Heart right ventricle (tissue), 16 donors: ENCODE measurements around the gene QRFP. TPM values are rescaled to one million over a fixed set of nuclear protein-coding genes. Genes with fewer than 3 reads are reported as not detected.

Experiments
- ATAC-seq, 8 donors: fragments of 200-7000 bp; cut with Tn5 transposase; one replicate each; pipeline ENCODE4 v1.9.1; 2020; ENCODE audit warnings: mild to moderate bottlenecking in 8 of 8, moderate library complexity in 8 of 8, moderate number of reproducible peaks in 1 of 8
- DNase-seq, 2 donors: peaks; one replicate each; pipeline ENCODE4 v3.0.0-alpha.2; 2020
- H3K27ac ChIP-seq, 10 donors: fragments of 200-600 bp; sonication (generic) in 2 of 10; one replicate each; pipeline versions ENCODE4 v1.5.0 to v1.8.0; 2020 to 2022; ENCODE audit warnings: mild to moderate bottlenecking in 3 of 10
- H3K27me3 ChIP-seq, 7 donors: fragments of 200-600 bp; one replicate each; pipeline ENCODE4 v1.8.0; 2021 to 2022; ENCODE audit warnings: mild to moderate bottlenecking in 2 of 7
- H3K36me3 ChIP-seq, 9 donors: fragments of 200-600 bp; sonication (generic) in 1 of 9; one replicate each; pipeline versions ENCODE4 v1.5.0 to v1.8.0; 2020 to 2022; ENCODE audit warnings: mild to moderate bottlenecking in 2 of 9
- H3K4me1 ChIP-seq, 9 donors: fragments of 200-600 bp; sonication (generic) in 1 of 9; one replicate each; pipeline versions ENCODE4 v1.5.0 to v1.8.0; 2020 to 2022; ENCODE audit warnings: mild to moderate bottlenecking in 4 of 9
- H3K4me3 ChIP-seq, 10 donors: fragments of 200-600 bp; sonication (generic) in 2 of 10; one replicate each; pipeline versions ENCODE4 v1.5.0 to v1.8.0; 2020 to 2022; ENCODE audit warnings: mild to moderate bottlenecking in 7 of 10, moderate library complexity in 2 of 10
- H3K9me3 ChIP-seq, 11 donors: fragments of 200-600 bp in 10 of 11; sonication (generic) in 2 of 11; one replicate each; pipeline versions ENCODE4 v1.5.0 to v1.8.0; 2013 to 2022; ENCODE audit warnings: mild to moderate bottlenecking in 2 of 11, control low read depth in 1 of 11, moderate library complexity in 1 of 11
- CTCF ChIP-seq, 9 donors: fragments of 200-600 bp; sonication (generic) in 2 of 9; IDR thresholded peaks; one replicate each; pipeline versions ENCODE4 v1.5.0 to v1.8.0; 2021 to 2022; ENCODE audit warnings: antibody characterized with exemption in 9 of 9, mild to moderate bottlenecking in 5 of 9, moderate library complexity in 1 of 9
- whole genome bisulfite sequencing, 2 donors: extraction: QIAGEN DNeasy Blood & Tissue Kit; methylation state at CpG; one replicate each; pipeline ENCODE4 v1.1.7; 2013; ENCODE audit warnings: inconsistent platforms in 1 of 2; 5-methylcytosine and 5-hydroxymethylcytosine counted together
- intact Hi-C, 10 donors: fragments of 100-400 bp; cut with DNase I; formaldehyde crosslinking; loops; one replicate each; pipeline versions ENCODE4 v1.11.1 to v1.14.2; 2022
- polyA plus RNA-seq, 2 donors: library from polyadenylated mRNA; stranded (reverse); fragments of 200-250 nt; gene quantifications; one replicate each; pipeline ENCODE4 v1.2.3, GENCODE V29; 2013
- total RNA-seq, 10 donors: library from RNA; stranded (reverse); fragmentation: NEBNext Ultra II Directional in 3 of 10; extraction: Animal tissue kit (Norgen Biotek cat#: 25700) in 3 of 10; gene quantifications; one replicate each; pipeline versions ENCODE4 v1.2.1 to v1.2.4, GENCODE V29; 2021 to 2023
- donor health status: Arrhythmogenic right ventricular cardiomyopathy.
- donor health status: ischemic (EF 13 %, LVEDD 7.1; RV severe dilation, severe dysfunction).
- donor health status: healthy with polysubstance abuse.
- donor health status: DM: no; HTN: yes; CAD: no.
- donor health status: DM: no; HTN: no; CAD: no.
- donor health status: ischemic (EF 25% LVEDD 6.9; RV normal size, moderate dysfunction).
- donor health status: ischemic (EF 25% LVEDD 5.7; RV mildly dilated, moderate dysfunction).
- donor health status: healthy.
- donor health status: DM: yes; HTN: yes; CAD: no.
- donor health status: Ischemic cardiomyopathy.
- donor health status: ischemic (EF 35%, LVEDD 5.7; RV mildly dilated, moderate dysfunction).
- donor health status: nonischemic (EF 11% LVEDD 7.7; RV severe dilation, severe dysfunction).
- donor health status: DM: yes; HTN: yes; CAD: no.
- donor health status: PGD.
- donor health status: ischemic (EF 29% LVEDD 5.4; RV normal size, mild dysfunction).
- donor health status: nonischemic (EF 23%, LVEDD 6.1; RV moderate dilation, normal function).

QRFP gene
- total and polyA plus RNA-seq, 12 donors: 0.06 TPM; not detected in 11

- H3K27me3 ChIP-seq: peaks cover 0 to 13% (median 5%) of the 10 kb centered on the region in 7 donors
- H3K4me1 ChIP-seq: peaks cover 4 to 42% (median 17%) of the 10 kb centered on the region in 9 donors
- H3K4me3 ChIP-seq: no peak overlapping the region
- peaks cover 0 to 38% (median 13%) of the 10 kb centered on the region in 9 donors for H3K36me3 ChIP-seq
- H3K9me3 ChIP-seq: no peaks in the 10 kb centered on the region
- 68 to 84% methylated on average over 7 of the region's 7 CpGs for WGBS, 2 donors
- TF ChIP-seq CTCF (IDR thresholded peaks at IDR 0.05): no peak
- intact Hi-C loops: no loop called here
- ATAC-seq: no peak
- DNase-seq: no peak
- no peak overlapping the region for H3K27ac ChIP-seq
Measured at GRCh38 chr9:130894546-130894945, 2.1 kb downstream of the QRFP start.

- H3K4me1 ChIP-seq: peaks cover 4 to 42% (median 17%) of the 10 kb centered on the region in 9 donors
- H3K27me3 ChIP-seq: peaks cover 0 to 10% (median 0%) of the 10 kb centered on the region in 7 donors
- no peaks in the 10 kb centered on the region for H3K9me3 ChIP-seq
- 59 to 71% methylated on average over 34 of the region's 34 CpGs for WGBS, 2 donors
- ATAC-seq (peak; percentile 9 to 73 (median 64)), DNase-seq (peak; percentile 46 to 51)
- peak overlapping the region in 5 of 10 donors; percentile 20 to 37 (median 28) for H3K4me3 ChIP-seq
- H3K27ac ChIP-seq: peak overlapping the region in 4 of 10 donors; percentile 31 to 78 (median 42)
- peak in 8 of 9 donors; percentile 9 to 60 (median 42) for TF ChIP-seq CTCF (IDR thresholded peaks at IDR 0.05)
- intact Hi-C loops: no loop called here
- H3K36me3 ChIP-seq: peaks cover 0 to 49% (median 20%) of the 10 kb centered on the region in 9 donors
Measured at GRCh38 chr9:130893341-130894101, 3.1 kb downstream of the QRFP start.

- TF ChIP-seq CTCF (IDR thresholded peaks at IDR 0.05): no peak
- Histone ChIP-seq H3K4me1 (peaks cover 4 to 42% (median 17%) of the 10 kb centered on the region in 9 donors), H3K4me3 (peak overlapping the region in 1 of 10 donors; percentile 37), H3K36me3 (peaks cover 0 to 57% (median 26%) of the 10 kb centered on the region in 9 donors), H3K9me3 (no peaks in the 10 kb centered on the region), H3K27ac (peak overlapping the region in 5 of 10 donors; percentile 31 to 78 (median 40)), H3K27me3 (peaks cover 0 to 3% (median 0%) of the 10 kb centered on the region in 7 donors)
- DNase-seq: no peak
- intact Hi-C loops: no loop called here
- peak in 1 of 8 donors; percentile 3 for ATAC-seq
- 77 to 78% methylated on average over 24 of the region's 24 CpGs for WGBS, 2 donors
Measured at GRCh38 chr9:130892477-130893304, 3.9 kb downstream of the QRFP start.
